ENCODE data around the gene TAPT1.

TAPT1 gene

GRCh38 chr4:16168144-16168543, 58.1 kb downstream of the TAPT1 start:
- Histone ChIP-seq H3K9me3 (ENCODE audit: low read length) (no peaks in the 10 kb centered on the region), H3K36me3 (ENCODE audit: insufficient read depth, low read length) (0 out of 2 replicates have a peak, but pooled peaks cover 4% of the 10 kb centered on the region), H3K4me1 (ENCODE audit: insufficient read depth, low read length, severe bottlenecking) (no peaks in the 10 kb centered on the region), H2AFZ (ENCODE audit: low read length) (no peak overlapping the region), H3K79me2 (ENCODE audit: insufficient read depth, low read length) (no peaks in the 10 kb centered on the region), H3K27ac (ENCODE audit: low read depth, low read length, poor library complexity, severe bottlenecking) (no peak overlapping the region), H3F3A (ENCODE audit: insufficient read depth, low read length) (no peaks in the 10 kb centered on the region), H3K9ac (ENCODE audit: low read length) (no peak overlapping the region), H3K9me2 (ENCODE audit: low read depth, low read length) (no peaks in the 10 kb centered on the region), H3K4me3 (ENCODE audit: low read depth, low read length, poor library complexity, severe bottlenecking) (no peak overlapping the region), H4K20me1 (ENCODE audit: insufficient read depth, low read length) (no peaks in the 10 kb centered on the region), H3K27me3 (ENCODE audit: insufficient read depth, low read length) (no peaks in the 10 kb centered on the region), H3K4me2 (ENCODE audit: low read length) (no peak overlapping the region)
- TF ChIP-seq, protein P1, sequence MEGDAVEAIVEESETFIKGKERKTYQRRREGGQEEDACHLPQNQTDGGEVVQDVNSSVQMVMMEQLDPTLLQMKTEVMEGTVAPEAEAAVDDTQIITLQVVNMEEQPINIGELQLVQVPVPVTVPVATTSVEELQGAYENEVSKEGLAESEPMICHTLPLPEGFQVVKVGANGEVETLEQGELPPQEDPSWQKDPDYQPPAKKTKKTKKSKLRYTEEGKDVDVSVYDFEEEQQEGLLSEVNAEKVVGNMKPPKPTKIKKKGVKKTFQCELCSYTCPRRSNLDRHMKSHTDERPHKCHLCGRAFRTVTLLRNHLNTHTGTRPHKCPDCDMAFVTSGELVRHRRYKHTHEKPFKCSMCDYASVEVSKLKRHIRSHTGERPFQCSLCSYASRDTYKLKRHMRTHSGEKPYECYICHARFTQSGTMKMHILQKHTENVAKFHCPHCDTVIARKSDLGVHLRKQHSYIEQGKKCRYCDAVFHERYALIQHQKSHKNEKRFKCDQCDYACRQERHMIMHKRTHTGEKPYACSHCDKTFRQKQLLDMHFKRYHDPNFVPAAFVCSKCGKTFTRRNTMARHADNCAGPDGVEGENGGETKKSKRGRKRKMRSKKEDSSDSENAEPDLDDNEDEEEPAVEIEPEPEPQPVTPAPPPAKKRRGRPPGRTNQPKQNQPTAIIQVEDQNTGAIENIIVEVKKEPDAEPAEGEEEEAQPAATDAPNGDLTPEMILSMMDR (IDR thresholded peaks at IDR 0.05; ENCODE audit: low read length), result no peak
- TF ChIP-seq EZH2 (IDR thresholded peaks at IDR 0.05; ENCODE audit: borderline replicate concordance, low read length), result no peak

- Histone ChIP-seq H4K20me1 (ENCODE audit: insufficient read depth, low read length) (no peaks in the 10 kb centered on the region), H3K9ac (ENCODE audit: low read length) (no peak overlapping the region), H3F3A (ENCODE audit: insufficient read depth, low read length) (no peaks in the 10 kb centered on the region), H2AFZ (ENCODE audit: low read length) (no peak overlapping the region), H3K27ac (ENCODE audit: low read depth, low read length, poor library complexity, severe bottlenecking) (no peak overlapping the region), H3K4me2 (ENCODE audit: low read length) (no peak overlapping the region), H3K36me3 (ENCODE audit: insufficient read depth, low read length) (no peaks in the 10 kb centered on the region), H3K27me3 (ENCODE audit: insufficient read depth, low read length) (no peaks in the 10 kb centered on the region), H3K4me1 (ENCODE audit: insufficient read depth, low read length, severe bottlenecking) (no peaks in the 10 kb centered on the region), H3K4me3 (ENCODE audit: low read depth, low read length, poor library complexity, severe bottlenecking) (no peak overlapping the region), H3K79me2 (ENCODE audit: insufficient read depth, low read length) (no peaks in the 10 kb centered on the region), H3K9me3 (ENCODE audit: low read length) (no peaks in the 10 kb centered on the region), H3K9me2 (ENCODE audit: low read depth, low read length) (no peaks in the 10 kb centered on the region)
- no peak for TF ChIP-seq EZH2 (IDR thresholded peaks at IDR 0.05; ENCODE audit: borderline replicate concordance, low read length)
- TF ChIP-seq, protein P1 (IDR thresholded peaks at IDR 0.05; ENCODE audit: low read length), result no peak
These were observed 60.3 kb downstream of the TAPT1 start for GRCh38 chr4:16165931-16166330.

- no peak overlapping the region for H3K9ac ChIP-seq (ENCODE audit: low read length)
- no peaks in the 10 kb centered on the region for H3K36me3 ChIP-seq (ENCODE audit: insufficient read depth, low read length)
- H3K27ac ChIP-seq (ENCODE audit: low read depth, low read length, poor library complexity, severe bottlenecking), result no peak overlapping the region
- no peaks in the 10 kb centered on the region for H3K79me2 ChIP-seq (ENCODE audit: insufficient read depth, low read length)
- H2AFZ ChIP-seq (ENCODE audit: low read length), result no peak overlapping the region
- H3K4me2 ChIP-seq (ENCODE audit: low read length), result no peak overlapping the region
- H3K27me3 ChIP-seq (ENCODE audit: insufficient read depth, low read length), result no peaks in the 10 kb centered on the region
- no peaks in the 10 kb centered on the region for H3K9me2 ChIP-seq (ENCODE audit: low read depth, low read length)
- H3K4me1 ChIP-seq (ENCODE audit: insufficient read depth, low read length, severe bottlenecking), result no peaks in the 10 kb centered on the region
- TF ChIP-seq EZH2 (IDR thresholded peaks at IDR 0.05; ENCODE audit: borderline replicate concordance, low read length), result no peak
- TF ChIP-seq, protein P1 (IDR thresholded peaks at IDR 0.05; ENCODE audit: low read length), result no peak
- H3K4me3 ChIP-seq (ENCODE audit: low read depth, low read length, poor library complexity, severe bottlenecking), result no peak overlapping the region
- H4K20me1 ChIP-seq (ENCODE audit: insufficient read depth, low read length), result no peaks in the 10 kb centered on the region
- H3K9me3 ChIP-seq (ENCODE audit: low read length), result no peaks in the 10 kb centered on the region
- no peaks in the 10 kb centered on the region for H3F3A ChIP-seq (ENCODE audit: insufficient read depth, low read length)
These were observed 63.4 kb downstream of the TAPT1 start for GRCh38 chr4:16162891-16163290.

All from OCI-LY1 (cell line).